SK-N-MC (cell line): ENCODE measurements around the gene WASHC3.

Experiments used
- EZH2 ChIP-seq: fragments of 200-600 bp; sonication (generic); IDR thresholded peaks from one replicate; pipeline ENCODE4 v1.6.1; 2017; ENCODE audit warnings: antibody characterized with exemption
- POLR2AphosphoS5 ChIP-seq: IDR thresholded peaks from 2 replicates; pipeline ENCODE4 v1.6.1; 2012; ENCODE audit warnings: mild to moderate bottlenecking, low read depth, low read length, borderline replicate concordance

DNA sequence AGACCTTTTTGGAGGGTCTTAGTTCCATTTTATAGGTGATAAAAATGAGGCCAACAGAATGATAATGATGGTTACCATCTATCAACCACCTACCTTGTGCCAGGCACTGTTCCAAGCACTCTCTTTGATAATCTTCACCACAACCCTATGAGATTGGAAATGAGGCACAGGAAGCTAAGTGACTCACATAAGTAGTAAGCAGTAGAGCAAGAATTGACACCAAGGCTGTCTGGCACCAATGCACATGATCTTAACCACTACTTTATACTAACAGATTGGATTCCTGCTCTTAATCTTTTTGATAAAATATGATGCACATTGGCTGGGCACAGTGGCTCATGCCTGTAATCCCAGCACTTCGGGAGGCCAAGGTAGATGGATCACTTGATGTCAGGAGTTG lies 93.0 kb downstream of the WASHC3 start:
- TF ChIP-seq EZH2 (no peak), POLR2AphosphoS5 (no peak)
